Renal cortex interstitium (tissue), 11 donors: ENCODE results near the gene IL17RB. TPM values are rescaled to one million over a fixed set of nuclear protein-coding genes. Genes with fewer than 3 reads are reported as not detected.

ENCODE experiments used
- DNase-seq, 11 donors: peaks; one replicate each; pipeline ENCODE4 v3.0.0-alpha.2; 2013; ENCODE audit warnings: low read depth in 9 of 11, low spot score in 4 of 11; ENCODE audit errors: extremely low read depth in 1 of 11
- polyA plus RNA-seq, 3 donors: library from polyadenylated mRNA; unstranded; fragments of 120-200 nt; gene quantifications; one replicate each; pipeline ENCODE4 v1.2.1, GENCODE V29; 2013; ENCODE audit not compliant: insufficient read length in 3 of 3

IL17RB gene
- polyA plus RNA-seq, 3 donors: 13.7 to 16.7 (median 15.0) TPM

DNA sequence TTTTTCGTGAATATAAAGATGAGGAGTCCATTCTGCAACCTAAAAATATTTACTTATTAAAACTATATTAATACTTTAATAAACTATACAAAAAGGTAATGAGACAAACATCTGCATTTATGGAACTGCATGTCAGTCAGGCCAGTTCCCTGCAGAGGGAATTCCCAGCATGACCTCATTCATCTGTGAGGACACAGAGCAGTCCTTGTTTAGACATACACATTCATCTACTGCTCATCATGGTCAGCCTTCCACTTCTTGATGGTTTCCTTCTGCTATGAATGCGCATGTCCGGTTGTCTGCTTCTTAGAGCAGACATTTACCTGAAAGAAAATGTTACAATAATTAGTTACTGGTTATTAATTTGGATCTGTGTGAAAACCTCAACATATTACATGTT is 38.9 kb downstream of the IL17RB start:
- DNase-seq: no peak

DNA sequence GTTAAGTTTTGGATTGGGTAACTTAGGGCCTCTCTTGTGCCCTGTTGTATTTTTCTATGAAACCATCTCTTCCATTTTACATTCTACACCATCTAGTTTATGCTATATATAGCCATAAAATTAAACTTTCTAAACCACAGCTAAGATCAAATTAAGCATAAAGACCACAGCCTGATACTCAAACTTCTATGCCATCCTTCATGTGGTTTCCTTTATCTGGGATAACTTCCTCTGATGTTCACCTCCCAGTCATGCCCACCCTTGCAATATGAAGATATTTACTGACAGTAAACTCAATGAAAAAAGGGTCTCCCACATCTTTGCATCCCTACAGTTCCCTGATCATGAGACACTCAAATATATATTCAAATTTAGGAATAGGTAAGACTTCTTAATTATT is 41.1 kb downstream of the IL17RB start:
- no peak for DNase-seq

DNA sequence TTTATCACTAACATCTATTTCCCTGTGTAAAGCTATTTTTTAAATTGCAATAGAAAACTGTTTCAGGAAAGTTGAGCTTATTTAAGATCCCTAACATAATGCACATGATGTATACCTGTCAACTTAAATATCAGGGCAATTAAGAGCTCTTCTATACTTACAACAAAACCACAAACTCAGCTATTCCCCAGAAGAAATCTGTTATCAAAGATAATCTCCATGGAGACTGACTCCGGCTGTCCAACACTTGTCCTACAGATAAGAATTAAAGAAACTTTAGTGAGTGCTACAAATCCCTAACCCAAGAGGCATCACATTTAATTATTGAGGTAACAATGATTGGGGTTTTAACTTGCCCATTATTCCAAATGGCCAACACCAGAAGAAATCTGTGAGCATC is 41.9 kb downstream of the IL17RB start:
- no peak for DNase-seq

DNA sequence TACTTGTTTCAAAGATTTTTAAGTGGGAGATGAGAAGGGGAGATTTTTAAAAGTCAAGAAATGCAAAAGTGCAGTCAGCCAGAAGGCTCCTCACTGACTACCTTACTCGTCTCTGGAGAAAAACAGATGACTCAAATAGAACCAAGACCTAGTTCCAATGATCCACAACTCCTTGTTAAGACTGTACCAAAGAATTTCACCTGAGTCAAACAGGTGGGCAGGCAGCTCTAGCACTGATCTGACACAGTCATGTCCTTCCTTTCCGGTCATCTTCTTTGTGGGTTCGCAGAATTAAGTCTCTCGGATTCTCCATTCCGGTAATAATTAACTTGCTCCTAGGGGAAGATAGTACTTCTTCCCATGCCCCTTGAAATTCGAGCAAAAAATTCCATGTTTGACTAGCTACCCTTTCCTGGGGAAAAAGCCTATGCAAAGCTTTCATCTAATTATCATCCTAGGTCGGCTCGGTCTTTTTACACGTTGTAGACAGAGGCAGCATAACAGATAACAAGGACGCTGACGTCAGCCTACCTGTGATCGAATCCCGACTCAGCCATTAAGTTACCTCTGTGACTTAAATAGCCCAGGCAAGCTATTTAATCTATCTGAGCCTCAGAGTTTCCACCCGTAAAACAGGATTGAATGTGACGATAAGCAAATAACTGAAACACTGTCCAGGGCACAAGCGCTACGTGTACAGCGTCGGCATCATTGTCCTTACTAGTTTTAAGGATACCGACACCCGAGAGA is 44.5 kb downstream of the IL17RB start:
- DNase-seq: peak in 9 of 11 donors; percentile 9 to 38 (median 25)

DNA sequence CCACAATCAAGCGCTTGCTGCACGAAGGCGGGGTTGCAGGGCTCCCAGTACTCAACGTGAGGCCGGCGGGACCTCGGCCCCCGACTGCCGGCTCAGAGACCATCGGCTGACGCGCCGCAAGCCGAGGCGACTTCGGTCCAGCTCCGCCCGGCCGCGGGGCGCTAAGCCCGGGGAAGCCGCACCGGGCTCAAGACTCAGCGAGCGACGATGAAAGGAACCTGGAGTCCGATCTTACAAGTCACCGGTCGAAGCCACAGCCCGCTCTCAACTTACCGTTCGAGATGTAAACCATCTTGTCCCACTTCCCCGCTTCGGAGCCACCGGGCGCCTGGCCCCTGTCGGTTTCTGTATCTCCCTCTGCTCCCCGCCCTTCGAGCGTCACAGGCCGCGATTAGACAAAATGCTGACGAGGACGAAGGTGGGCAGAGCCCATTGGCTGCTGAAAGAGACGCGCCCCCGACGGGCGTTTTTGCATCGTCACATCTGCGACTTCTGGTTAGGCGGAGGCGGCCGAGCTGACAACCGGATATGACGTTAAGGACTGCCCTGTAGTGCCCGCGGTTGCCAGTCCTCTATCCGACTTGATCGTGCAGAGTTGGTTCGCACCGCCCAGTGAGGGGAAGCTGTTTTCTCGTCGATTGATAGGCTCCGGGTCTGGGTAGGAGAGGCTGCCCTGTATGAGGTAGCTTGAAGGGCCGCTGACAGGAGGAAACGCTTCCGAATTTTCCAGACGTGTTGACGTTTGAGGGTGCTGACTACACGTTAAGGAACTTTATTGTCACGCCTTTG is 45.3 kb downstream of the IL17RB start, which contains the start of gene SELENOK:
Gene SELENOK, minus strand, starts transcription at position 363 of the 789 bp plus-strand sequence.
- DNase-seq: peak; percentile 96 to 99 (median 99)

DNA sequence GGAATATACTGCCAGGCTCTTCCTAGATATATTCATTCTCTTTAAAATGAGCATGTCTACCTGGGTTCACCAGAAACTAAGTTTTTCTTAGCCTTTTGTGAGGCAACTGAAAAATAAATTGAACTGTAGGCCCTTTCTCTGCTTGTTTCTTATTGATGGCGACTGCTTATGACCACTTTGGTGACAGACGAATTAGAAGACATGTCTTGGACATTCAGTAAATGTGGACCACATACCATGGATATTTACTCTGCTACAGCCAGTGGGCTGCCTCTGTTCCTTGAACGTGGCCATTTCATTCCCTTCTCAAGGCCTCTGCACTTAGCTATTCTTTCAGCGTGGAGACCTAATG is 45.9 kb downstream of the IL17RB start:
- peak in 1 of 11 donors; percentile 22 for DNase-seq

DNA sequence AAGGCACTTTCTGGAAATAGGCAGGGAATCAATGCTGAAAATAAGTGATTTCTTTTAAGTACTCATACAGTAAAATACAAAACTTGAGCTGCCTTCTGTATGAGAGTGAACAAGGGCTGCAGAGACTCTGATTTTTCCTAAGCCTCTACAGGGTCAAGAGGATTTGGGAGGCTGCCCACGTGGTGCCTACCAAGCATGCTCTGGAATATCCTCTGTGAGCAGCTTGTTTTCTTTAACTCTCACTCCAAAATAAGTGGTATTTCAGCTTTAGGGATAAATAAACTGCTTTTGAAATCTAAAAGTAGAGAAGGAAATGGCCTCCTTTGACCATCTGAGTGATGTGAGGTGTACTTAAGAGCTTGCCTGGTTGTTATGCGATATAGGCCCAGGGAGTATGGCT is 53.4 kb downstream of the IL17RB start:
- DNase-seq: no peak

DNA sequence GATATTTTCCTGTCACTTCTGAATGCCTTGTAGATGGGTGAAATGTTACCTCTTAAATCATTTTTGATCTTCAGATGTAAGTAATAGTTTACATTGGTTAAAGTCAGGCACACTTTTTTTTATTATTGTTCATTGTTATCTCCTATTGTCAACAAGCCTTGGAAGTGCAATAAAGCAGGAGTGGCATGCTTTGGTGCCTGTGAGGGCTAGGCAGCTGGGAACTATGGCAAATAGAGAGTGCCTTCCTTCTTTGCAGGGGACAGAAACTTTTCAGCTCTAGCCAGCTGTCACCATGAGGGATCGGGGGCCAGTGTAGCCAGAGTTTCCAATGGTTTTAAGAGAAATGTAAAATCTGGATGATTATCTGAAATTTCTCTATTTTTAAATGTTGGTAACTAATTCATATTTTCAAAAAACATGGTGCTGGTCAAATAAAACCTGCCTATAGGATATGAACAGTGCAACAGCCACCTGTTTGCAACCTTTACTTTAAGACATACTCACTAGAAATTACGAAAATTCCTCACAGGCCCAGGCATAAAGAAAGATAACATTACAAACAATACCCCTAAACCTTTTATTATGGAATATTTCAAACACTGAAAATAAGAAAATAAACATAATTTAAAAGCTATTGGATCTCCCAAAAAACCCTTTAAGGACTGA is 54.4 kb downstream of the IL17RB start:
- no peak for DNase-seq

DNA sequence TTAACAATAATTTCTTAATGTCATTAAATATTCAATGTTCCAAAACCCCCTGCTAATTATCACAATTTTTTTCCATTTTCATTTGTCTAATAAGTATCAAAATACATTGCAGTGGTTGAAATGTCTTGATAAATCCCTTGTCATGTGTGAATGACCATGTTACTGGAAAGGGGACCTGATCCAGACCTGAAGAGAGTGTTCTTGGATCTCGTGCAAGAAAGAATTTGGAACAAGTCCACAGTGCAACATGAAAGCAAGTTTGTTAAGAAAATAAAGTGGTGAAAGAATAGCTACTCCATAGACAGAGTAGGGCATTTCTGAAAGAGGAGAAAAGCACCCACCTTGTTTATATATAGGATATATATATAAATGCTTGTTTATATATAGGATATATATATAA is 55.7 kb downstream of the IL17RB start:
- DNase-seq: no peak

DNA sequence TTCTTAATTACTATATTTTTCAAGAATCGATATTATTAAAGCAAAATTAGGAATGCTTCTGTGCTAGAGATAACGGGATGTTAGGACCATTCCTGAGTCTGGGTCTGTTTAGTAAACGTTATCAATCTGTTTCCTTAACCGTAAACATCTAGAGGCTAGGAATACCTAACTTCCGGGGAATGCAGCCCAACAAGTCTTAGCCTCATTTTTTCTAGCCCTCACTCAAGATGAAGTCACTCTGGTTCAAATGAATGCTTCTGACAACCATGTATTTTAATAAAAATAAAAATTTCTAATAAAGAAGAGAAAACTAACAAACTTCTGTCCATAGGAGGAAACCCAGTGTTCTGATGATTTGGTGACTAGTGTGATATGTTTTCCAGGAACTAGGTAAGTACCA is 56.3 kb downstream of the IL17RB start:
- DNase-seq: no peak

DNA sequence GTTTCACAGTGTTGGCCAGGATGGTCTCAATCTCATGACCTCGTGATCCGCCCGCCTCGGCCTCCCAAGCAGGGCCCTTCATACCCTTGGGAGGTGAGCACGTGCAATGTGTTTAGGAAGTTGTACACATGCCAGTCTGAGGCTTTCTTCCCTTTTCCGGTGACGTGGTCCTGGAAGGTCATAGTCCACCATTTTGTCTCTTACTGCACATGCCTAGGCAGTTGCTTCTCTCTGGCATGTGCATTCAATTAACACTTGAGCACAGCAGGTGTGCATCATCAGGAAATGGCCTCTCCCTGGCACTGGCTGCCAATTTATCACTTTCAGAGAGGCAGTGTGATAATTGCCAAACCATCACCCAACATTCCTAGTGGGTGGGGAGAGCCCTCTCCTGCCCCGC is 67.0 kb downstream of the IL17RB start:
- DNase-seq: no peak

Other genes starting within 250 kb of the IL17RB start
- 1 to 10 TPM; 8.5 to 9.2 (median 8.7) TPM for gene CHDH, start 149 bp upstream of the IL17RB start, polyA plus RNA-seq
- gene ACTR8, start 35.6 kb downstream of the IL17RB start, polyA plus RNA-seq: 10 to 100 TPM; 40.7 to 42.6 (median 41.7) TPM
- 10 to 100 TPM; 72.5 to 93.8 (median 77.9) TPM for gene SELENOK, start 45.3 kb downstream of the IL17RB start, polyA plus RNA-seq